Measurements from ENCODE around the gene MYOCD.
"Not testable (repeated sequence)": the region's sequence is repeated elsewhere in the genome, so short reads cannot be mapped to it uniquely, and the experiment has no call there.

The MYOCD gene

DNA sequence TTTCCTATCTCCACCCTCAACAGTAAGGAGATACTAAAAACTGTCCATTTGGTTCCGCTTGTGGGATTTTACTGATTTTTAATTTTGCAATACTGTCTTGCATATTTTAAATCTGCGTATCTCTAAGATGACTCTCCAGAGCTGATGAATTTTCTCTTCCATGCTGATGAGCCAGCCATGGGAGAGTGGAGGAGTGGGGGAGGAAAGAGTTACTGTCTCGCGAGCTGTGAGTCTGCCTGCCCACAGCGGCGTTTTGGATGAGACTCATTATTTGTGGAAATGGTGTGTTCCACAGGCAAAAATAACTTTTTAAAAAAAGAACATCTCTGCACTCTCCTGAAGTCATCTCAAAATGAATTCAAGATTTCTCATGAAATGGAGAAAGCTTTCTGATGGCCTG lies 34.6 kb upstream of the MYOCD start:
- Histone ChIP-seq H3K27me3 (ENCODE audit: insufficient read depth, low read length) (no peaks in the 10 kb centered on the region; the same call in 1 of the 2 replicates), H2AFZ (ENCODE audit: low read length) (no peak overlapping the region), H3F3A (ENCODE audit: insufficient read depth, low read length) (no peaks in the 10 kb centered on the region), H3K36me3 (ENCODE audit: insufficient read depth, low read length) (no peaks in the 10 kb centered on the region), H3K9ac (ENCODE audit: low read length) (no peak overlapping the region), H3K9me2 (ENCODE audit: low read depth, low read length) (no peaks in the 10 kb centered on the region), H4K20me1 (ENCODE audit: insufficient read depth, low read length) (no peaks in the 10 kb centered on the region), H3K79me2 (ENCODE audit: insufficient read depth, low read length) (no peaks in the 10 kb centered on the region), H3K4me2 (ENCODE audit: low read length) (no peak overlapping the region), H3K9me3 (ENCODE audit: low read length) (no peaks in the 10 kb centered on the region), H3K4me1 (ENCODE audit: insufficient read depth, low read length, severe bottlenecking) (no peaks in the 10 kb centered on the region), H3K27ac (ENCODE audit: low read depth, low read length, poor library complexity, severe bottlenecking) (no peak overlapping the region), H3K4me3 (ENCODE audit: low read depth, low read length, poor library complexity, severe bottlenecking) (no peak overlapping the region)
- TF ChIP-seq EZH2 (IDR thresholded peaks at IDR 0.05; ENCODE audit: borderline replicate concordance, low read length), result no peak
- TF ChIP-seq, protein P1, sequence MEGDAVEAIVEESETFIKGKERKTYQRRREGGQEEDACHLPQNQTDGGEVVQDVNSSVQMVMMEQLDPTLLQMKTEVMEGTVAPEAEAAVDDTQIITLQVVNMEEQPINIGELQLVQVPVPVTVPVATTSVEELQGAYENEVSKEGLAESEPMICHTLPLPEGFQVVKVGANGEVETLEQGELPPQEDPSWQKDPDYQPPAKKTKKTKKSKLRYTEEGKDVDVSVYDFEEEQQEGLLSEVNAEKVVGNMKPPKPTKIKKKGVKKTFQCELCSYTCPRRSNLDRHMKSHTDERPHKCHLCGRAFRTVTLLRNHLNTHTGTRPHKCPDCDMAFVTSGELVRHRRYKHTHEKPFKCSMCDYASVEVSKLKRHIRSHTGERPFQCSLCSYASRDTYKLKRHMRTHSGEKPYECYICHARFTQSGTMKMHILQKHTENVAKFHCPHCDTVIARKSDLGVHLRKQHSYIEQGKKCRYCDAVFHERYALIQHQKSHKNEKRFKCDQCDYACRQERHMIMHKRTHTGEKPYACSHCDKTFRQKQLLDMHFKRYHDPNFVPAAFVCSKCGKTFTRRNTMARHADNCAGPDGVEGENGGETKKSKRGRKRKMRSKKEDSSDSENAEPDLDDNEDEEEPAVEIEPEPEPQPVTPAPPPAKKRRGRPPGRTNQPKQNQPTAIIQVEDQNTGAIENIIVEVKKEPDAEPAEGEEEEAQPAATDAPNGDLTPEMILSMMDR (IDR thresholded peaks at IDR 0.05; ENCODE audit: low read length), result no peak

DNA sequence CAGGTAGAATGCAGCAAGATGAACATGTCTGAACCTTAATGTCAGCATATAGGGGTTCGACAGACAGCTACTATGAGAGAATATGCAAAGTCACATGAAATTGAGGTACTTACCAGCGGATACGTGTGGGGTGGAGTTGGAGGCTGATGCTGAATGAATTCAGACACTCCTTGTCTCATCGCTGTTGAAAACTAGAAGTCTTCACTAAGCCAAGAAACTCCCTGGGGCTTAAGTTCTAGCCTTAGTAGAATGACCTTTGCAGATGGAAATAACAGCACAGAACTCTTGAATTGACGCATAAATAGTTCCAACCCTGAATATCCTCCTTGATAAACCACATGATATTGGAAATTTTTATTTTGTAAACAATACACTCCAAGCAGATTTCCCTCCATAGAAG lies 32.9 kb upstream of the MYOCD start:
- no peak overlapping the region for H2AFZ ChIP-seq (ENCODE audit: low read length)
- no peaks in the 10 kb centered on the region for H3K4me1 ChIP-seq (ENCODE audit: insufficient read depth, low read length, severe bottlenecking)
- no peaks in the 10 kb centered on the region for H3K9me2 ChIP-seq (ENCODE audit: low read depth, low read length)
- H3K4me3 ChIP-seq (ENCODE audit: low read depth, low read length, poor library complexity, severe bottlenecking), result no peak overlapping the region
- H3K27ac ChIP-seq (ENCODE audit: low read depth, low read length, poor library complexity, severe bottlenecking), result no peak overlapping the region
- H4K20me1 ChIP-seq (ENCODE audit: insufficient read depth, low read length), result no peaks in the 10 kb centered on the region
- no peaks in the 10 kb centered on the region for H3K36me3 ChIP-seq (ENCODE audit: insufficient read depth, low read length)
- TF ChIP-seq, protein P1 (IDR thresholded peaks at IDR 0.05; ENCODE audit: low read length), result no peak
- no peak for TF ChIP-seq EZH2 (IDR thresholded peaks at IDR 0.05; ENCODE audit: borderline replicate concordance, low read length)
- no peak overlapping the region for H3K4me2 ChIP-seq (ENCODE audit: low read length)
- no peaks in the 10 kb centered on the region for H3K9me3 ChIP-seq (ENCODE audit: low read length)
- H3K9ac ChIP-seq (ENCODE audit: low read length), result no peak overlapping the region
- no peaks in the 10 kb centered on the region for H3K79me2 ChIP-seq (ENCODE audit: insufficient read depth, low read length)
- H3K27me3 ChIP-seq (ENCODE audit: insufficient read depth, low read length), result no peaks in the 10 kb centered on the region; the same call in 1 of the 2 replicates
- no peaks in the 10 kb centered on the region for H3F3A ChIP-seq (ENCODE audit: insufficient read depth, low read length)

DNA sequence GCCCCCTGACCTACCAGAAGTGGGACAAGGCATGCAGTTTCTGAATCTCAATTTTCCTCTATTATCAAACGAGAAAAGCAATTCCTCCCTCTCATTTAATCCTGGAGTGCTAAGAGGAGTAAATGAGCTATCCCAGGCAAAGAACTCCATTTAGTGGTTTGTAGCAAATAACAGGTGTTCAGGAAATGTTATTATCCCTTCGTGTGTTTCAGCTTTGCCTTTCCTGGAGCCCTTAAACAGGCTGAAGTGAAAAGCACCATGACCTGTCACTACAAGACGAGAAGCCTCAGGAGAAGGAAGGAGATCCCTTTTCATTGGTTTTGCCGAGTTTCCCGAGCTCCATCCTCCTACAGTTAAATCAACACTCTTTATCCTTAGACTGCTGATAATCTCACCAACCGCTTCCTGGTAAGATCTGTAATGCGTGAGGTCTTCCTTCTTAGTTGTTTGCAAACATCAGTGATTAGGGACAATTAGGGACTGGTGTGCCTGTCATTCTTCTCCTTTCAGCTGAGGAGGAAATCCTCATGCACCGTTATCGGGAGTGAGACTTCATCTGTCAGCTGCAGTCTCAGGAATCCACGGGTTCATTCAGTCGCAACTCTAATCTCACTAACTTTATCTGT lies 30.8 kb upstream of the MYOCD start:
- Histone ChIP-seq H3K9ac (ENCODE audit: low read length) (no peak overlapping the region), H3K4me1 (ENCODE audit: insufficient read depth, low read length, severe bottlenecking) (no peaks in the 10 kb centered on the region), H3K79me2 (ENCODE audit: insufficient read depth, low read length) (no peaks in the 10 kb centered on the region), H3K4me3 (ENCODE audit: low read depth, low read length, poor library complexity, severe bottlenecking) (no peak overlapping the region), H3K9me2 (ENCODE audit: low read depth, low read length) (no peaks in the 10 kb centered on the region), H3K9me3 (ENCODE audit: low read length) (no peaks in the 10 kb centered on the region), H2AFZ (ENCODE audit: low read length) (no peak overlapping the region), H3K36me3 (ENCODE audit: insufficient read depth, low read length) (no peaks in the 10 kb centered on the region), H3K27ac (ENCODE audit: low read depth, low read length, poor library complexity, severe bottlenecking) (no peak overlapping the region), H3K4me2 (ENCODE audit: low read length) (no peak overlapping the region), H3K27me3 (ENCODE audit: insufficient read depth, low read length) (no peaks in the 10 kb centered on the region; the same call in 1 of the 2 replicates), H4K20me1 (ENCODE audit: insufficient read depth, low read length) (no peaks in the 10 kb centered on the region), H3F3A (ENCODE audit: insufficient read depth, low read length) (no peaks in the 10 kb centered on the region)
- TF ChIP-seq EZH2 (IDR thresholded peaks at IDR 0.05; ENCODE audit: borderline replicate concordance, low read length), result no peak
- TF ChIP-seq, protein P1 (IDR thresholded peaks at IDR 0.05; ENCODE audit: low read length), result no peak

DNA sequence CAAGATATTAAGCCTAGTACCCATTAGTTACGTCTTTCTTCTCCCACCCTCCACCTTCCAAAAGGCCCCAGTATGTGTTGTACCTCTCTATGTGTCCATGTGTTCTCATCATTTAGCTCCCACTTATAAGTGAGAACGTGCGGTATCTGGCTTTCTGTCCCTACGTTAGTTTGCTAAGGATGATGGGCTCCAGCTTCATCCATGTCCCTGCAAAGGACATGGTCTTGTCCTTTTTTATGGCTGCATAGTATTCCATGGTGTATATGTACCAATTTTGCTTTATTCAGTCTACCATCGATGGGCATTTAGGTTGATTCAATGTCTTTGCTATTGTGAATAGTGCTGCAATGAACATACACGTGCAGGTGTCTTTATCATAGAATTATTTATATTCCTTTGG lies 29.7 kb upstream of the MYOCD start:
- H3K9me3 ChIP-seq (ENCODE audit: low read length); H3K4me1 ChIP-seq (ENCODE audit: insufficient read depth, low read length, severe bottlenecking); H3K36me3 ChIP-seq (ENCODE audit: insufficient read depth, low read length); H4K20me1 ChIP-seq (ENCODE audit: insufficient read depth, low read length); H3F3A ChIP-seq (ENCODE audit: insufficient read depth, low read length); H3K27me3 ChIP-seq (ENCODE audit: insufficient read depth, low read length); H3K4me2 ChIP-seq (ENCODE audit: low read length); H3K27ac ChIP-seq (ENCODE audit: low read depth, low read length, poor library complexity, severe bottlenecking); H3K9ac ChIP-seq (ENCODE audit: low read length); H3K79me2 ChIP-seq (ENCODE audit: insufficient read depth, low read length); H2AFZ ChIP-seq (ENCODE audit: low read length); H3K4me3 ChIP-seq (ENCODE audit: low read depth, low read length, poor library complexity, severe bottlenecking); H3K9me2 ChIP-seq (ENCODE audit: low read depth, low read length): not testable (repeated sequence)

All from OCI-LY1 (cell line).